SK-N-MC (cell line): ENCODE results near the gene PCYT2.

Source experiments
- EZH2 ChIP-seq: fragments of 200-600 bp; sonication (generic); IDR thresholded peaks from one replicate; pipeline ENCODE4 v1.6.1; 2017; ENCODE audit warnings: antibody characterized with exemption
- POLR2AphosphoS5 ChIP-seq: IDR thresholded peaks from 2 replicates; pipeline ENCODE4 v1.6.1; 2012; ENCODE audit warnings: mild to moderate bottlenecking, low read depth, low read length, borderline replicate concordance

GRCh38 chr17:81944858-81945257 lies 33.7 kb upstream of the PCYT2 start:
- TF ChIP-seq POLR2AphosphoS5: no peak
- TF ChIP-seq EZH2: no peak
